Heart left ventricle (tissue), 16 donors: ENCODE results near the gene MRPL46. TPM values are rescaled to one million over a fixed set of nuclear protein-coding genes. Genes with fewer than 3 reads are reported as not detected.
A peak's percentile ranks its signal among the peaks of the same experiment; 100 is the strongest.

Experiments
- ATAC-seq, 4 donors: fragments of 200-7000 bp; cut with Tn5 transposase; one replicate each; pipeline ENCODE4 v1.9.1; 2020 to 2022; ENCODE audit warnings: moderate library complexity in 4 of 4, mild to moderate bottlenecking in 3 of 4, moderate number of reproducible peaks in 1 of 4
- DNase-seq, 5 donors: peaks; one replicate each; pipeline ENCODE4 v3.0.0-alpha.2; 2020
- H3K27ac ChIP-seq, 12 donors: fragments of 200-600 bp; sonication (generic) in 4 of 12; one replicate each; pipeline versions ENCODE4 v1.5.0 to v1.8.0; 2016 to 2022; ENCODE audit warnings: mild to moderate bottlenecking in 2 of 12
- H3K27me3 ChIP-seq, 9 donors: fragments of 200-600 bp; sonication (generic) in 2 of 9; one replicate each; pipeline versions ENCODE4 v1.5.1 to v1.8.0; 2016 to 2022; ENCODE audit warnings: mild to moderate bottlenecking in 3 of 9
- H3K36me3 ChIP-seq, 9 donors: fragments of 200-600 bp; sonication (generic) in 2 of 9; one replicate each; pipeline versions ENCODE4 v1.5.0 to v1.8.0; 2018 to 2022; ENCODE audit warnings: mild to moderate bottlenecking in 2 of 9
- H3K4me1 ChIP-seq, 12 donors: fragments of 200-600 bp; sonication (generic) in 4 of 12; one replicate each; pipeline versions ENCODE4 v1.5.0 to v1.8.0; 2016 to 2022; ENCODE audit warnings: mild to moderate bottlenecking in 3 of 12
- H3K4me3 ChIP-seq, 12 donors: fragments of 200-600 bp; sonication (generic) in 4 of 12; one replicate each; pipeline versions ENCODE4 v1.5.0 to v1.8.0; 2017 to 2022; ENCODE audit warnings: mild to moderate bottlenecking in 9 of 12, moderate library complexity in 4 of 12
- H3K9me3 ChIP-seq, 12 donors: fragments of 200-600 bp; sonication (generic) in 4 of 12; one replicate each; pipeline versions ENCODE4 v1.5.0 to v1.8.0; 2016 to 2022; ENCODE audit warnings: mild to moderate bottlenecking in 1 of 12
- POLR2A ChIP-seq, 2 donors: fragments of 450-650 bp; IDR thresholded peaks; one replicate each; pipeline ENCODE4 v1.6.1; 2017; ENCODE audit warnings: antibody characterized with exemption in 2 of 2, mild to moderate bottlenecking in 2 of 2, moderate library complexity in 2 of 2
- WGBS, 4 donors: extraction: QIAGEN DNeasy Blood & Tissue Kit in 2 of 4; methylation state at CpG; one replicate each; pipeline versions ENCODE4 v1.1.5 to v1.1.7; 2013 to 2018; 5-methylcytosine and 5-hydroxymethylcytosine counted together
- intact Hi-C, 10 donors: fragments of 100-400 bp; cut with DNase I; formaldehyde crosslinking; loops; one replicate each; pipeline versions ENCODE4 v1.11.1 to v1.14.2; 2022
- polyA plus RNA-seq, 2 donors: library from polyadenylated mRNA; stranded (reverse); fragments of 200-250 nt; gene quantifications; one replicate each; pipeline ENCODE4 v1.2.3, GENCODE V29; 2013
- total RNA-seq, 9 donors: library from RNA; depleted of rRNA in 2 of 9; stranded (reverse); fragments of >200 nt in 2 of 9; fragmentation: NEBNext Ultra II Directional in 3 of 9; extraction: Animal tissue kit (Norgen Biotek cat#: 25700) in 3 of 9; gene quantifications; one replicate each; pipeline versions ENCODE4 v1.1.0 to v1.2.4, GENCODE V29; 2016 to 2023
- TF ChIP-seq, protein P1 (sequence below), 12 donors: fragments of 200-600 bp; sonication (generic) in 4 of 12; IDR thresholded peaks; one replicate each; pipeline versions ENCODE4 v1.5.0 to v1.8.0; 2018 to 2022; ENCODE audit warnings: antibody characterized with exemption in 12 of 12, mild to moderate bottlenecking in 5 of 12
- donor health status: ischemic (EF 13 %, LVEDD 7.1; RV severe dilation, severe dysfunction).
- donor health status: healthy with polysubstance abuse.
- donor health status: DM: no; HTN: yes; CAD: no.
- donor health status: DM: no; HTN: no; CAD: no.
- donor health status: ischemic (EF 25% LVEDD 6.9; RV normal size, moderate dysfunction).
- donor health status: ischemic (EF 25% LVEDD 5.7; RV mildly dilated, moderate dysfunction).
- donor health status: healthy.
- donor health status: DM: yes; HTN: yes; CAD: no.
- donor health status: ischemic (EF 35%, LVEDD 5.7; RV mildly dilated, moderate dysfunction).
- donor health status: nonischemic (EF 11% LVEDD 7.7; RV severe dilation, severe dysfunction).
- donor health status: DM: yes; HTN: yes; CAD: no.
- donor health status: PGD.
- donor health status: ischemic (EF 29% LVEDD 5.4; RV normal size, mild dysfunction).
- donor health status: nonischemic (EF 23%, LVEDD 6.1; RV moderate dilation, normal function).

The MRPL46 gene
- total and polyA plus RNA-seq, 11 donors, result 40.7 to 113 (median 79.5) TPM

DNA sequence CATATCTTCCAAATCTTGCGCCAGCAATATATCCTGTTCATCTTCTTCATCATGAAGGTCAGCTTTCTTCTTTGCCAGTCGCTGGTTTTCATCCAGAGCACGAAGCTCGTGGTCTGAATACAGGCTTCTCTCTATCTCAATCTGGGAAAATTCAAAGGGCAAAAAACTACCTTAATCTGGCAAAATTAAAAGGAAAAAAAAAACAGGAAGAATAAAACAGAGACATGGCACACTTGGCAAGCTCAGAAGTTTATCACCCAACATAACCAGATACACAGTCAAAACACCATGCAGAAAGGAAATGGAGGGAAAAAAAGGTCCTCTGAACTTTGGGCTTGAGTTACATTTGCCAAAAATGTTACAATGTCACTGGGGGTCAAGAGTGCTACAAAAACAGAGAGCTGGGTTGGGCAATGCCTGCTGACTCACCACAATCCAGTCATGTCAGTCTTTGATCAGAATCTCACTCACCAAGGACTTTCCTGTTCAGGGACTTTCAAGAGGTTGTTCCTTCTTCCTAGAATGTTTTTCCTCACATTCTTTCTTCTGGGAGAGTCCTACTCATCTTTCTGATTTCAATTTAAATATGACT is 1.5 kb downstream of the MRPL46 start:
- H3K27ac ChIP-seq, result peak overlapping the region in 1 of 12 donors; percentile 92
- ATAC-seq, result no peak
- no peak for DNase-seq
- H3K36me3 ChIP-seq, result peaks cover 0 to 60% (median 52%) of the 10 kb centered on the region in 9 donors
- H3K4me1 ChIP-seq, result peaks cover 6 to 45% (median 30%) of the 10 kb centered on the region in 12 donors
- H3K9me3 ChIP-seq, result no peaks in the 10 kb centered on the region
- no peaks in the 10 kb centered on the region for H3K27me3 ChIP-seq
- TF ChIP-seq POLR2A (IDR thresholded peaks at IDR 0.05), result no peak
- TF ChIP-seq, protein P1, sequence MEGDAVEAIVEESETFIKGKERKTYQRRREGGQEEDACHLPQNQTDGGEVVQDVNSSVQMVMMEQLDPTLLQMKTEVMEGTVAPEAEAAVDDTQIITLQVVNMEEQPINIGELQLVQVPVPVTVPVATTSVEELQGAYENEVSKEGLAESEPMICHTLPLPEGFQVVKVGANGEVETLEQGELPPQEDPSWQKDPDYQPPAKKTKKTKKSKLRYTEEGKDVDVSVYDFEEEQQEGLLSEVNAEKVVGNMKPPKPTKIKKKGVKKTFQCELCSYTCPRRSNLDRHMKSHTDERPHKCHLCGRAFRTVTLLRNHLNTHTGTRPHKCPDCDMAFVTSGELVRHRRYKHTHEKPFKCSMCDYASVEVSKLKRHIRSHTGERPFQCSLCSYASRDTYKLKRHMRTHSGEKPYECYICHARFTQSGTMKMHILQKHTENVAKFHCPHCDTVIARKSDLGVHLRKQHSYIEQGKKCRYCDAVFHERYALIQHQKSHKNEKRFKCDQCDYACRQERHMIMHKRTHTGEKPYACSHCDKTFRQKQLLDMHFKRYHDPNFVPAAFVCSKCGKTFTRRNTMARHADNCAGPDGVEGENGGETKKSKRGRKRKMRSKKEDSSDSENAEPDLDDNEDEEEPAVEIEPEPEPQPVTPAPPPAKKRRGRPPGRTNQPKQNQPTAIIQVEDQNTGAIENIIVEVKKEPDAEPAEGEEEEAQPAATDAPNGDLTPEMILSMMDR (IDR thresholded peaks at IDR 0.05), result no peak
- peak overlapping the region in 5 of 12 donors; percentile 65 to 99 (median 78) for H3K4me3 ChIP-seq
- intact Hi-C loops, result loop anchor here in 1 of 10 donors (2.0 to 5.0 kb wide), 2 partner anchors 81 to 157 kb away; partner anchors contain the start of genes AEN and DET1
- WGBS, 4 donors, result 93 to 96% (median 95%) methylated on average over 4 of the region's 4 CpGs

DNA sequence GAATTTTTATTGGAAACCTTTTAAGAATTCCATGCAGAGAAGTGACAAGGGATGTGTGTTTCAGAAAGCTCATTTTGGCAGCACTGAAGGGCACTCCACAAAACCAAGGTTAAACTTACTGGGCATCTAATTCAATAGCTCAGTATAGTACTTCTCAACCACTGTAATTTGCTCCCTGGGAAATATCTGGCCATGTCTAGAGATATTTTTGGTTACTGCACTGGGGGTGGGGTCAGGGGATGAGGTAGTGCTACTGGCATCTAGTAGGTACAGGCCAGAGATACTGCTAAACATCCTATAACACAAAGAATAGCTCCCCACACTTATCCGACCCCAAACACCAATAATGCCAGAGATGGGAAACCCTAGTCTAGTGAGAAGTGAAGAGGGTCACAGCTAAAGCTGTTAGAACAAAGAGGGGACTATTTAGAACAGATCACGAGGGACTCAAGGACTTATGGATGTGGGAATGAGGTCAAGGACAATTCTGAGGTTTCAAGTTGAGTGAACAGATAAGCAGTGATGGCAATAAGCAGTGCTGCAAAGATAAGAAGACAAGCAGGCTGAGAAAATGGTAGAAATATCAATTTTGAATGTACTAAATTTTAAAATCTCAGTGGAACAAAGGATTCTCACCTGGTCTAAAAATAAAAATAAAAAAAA is 3.2 kb downstream of the MRPL46 start:
- Histone ChIP-seq H3K36me3 (peaks cover 0 to 66% (median 64%) of the 10 kb centered on the region in 9 donors), H3K27ac (peak overlapping the region in 7 of 12 donors; percentile 13 to 75 (median 55)), H3K27me3 (no peaks in the 10 kb centered on the region), H3K9me3 (no peaks in the 10 kb centered on the region), H3K4me1 (peaks cover 6 to 38% (median 26%) of the 10 kb centered on the region in 12 donors), H3K4me3 (no peak overlapping the region)
- TF ChIP-seq, protein P1 (IDR thresholded peaks at IDR 0.05), result no peak
- TF ChIP-seq POLR2A (IDR thresholded peaks at IDR 0.05), result no peak
- intact Hi-C loops, result no loop called here
- DNase-seq, result no peak
- peak; percentile 17 to 57 (median 50) for ATAC-seq
- WGBS, 4 donors, result 40 to 50% (median 47%) methylated on average over 2 of the region's 2 CpGs

DNA sequence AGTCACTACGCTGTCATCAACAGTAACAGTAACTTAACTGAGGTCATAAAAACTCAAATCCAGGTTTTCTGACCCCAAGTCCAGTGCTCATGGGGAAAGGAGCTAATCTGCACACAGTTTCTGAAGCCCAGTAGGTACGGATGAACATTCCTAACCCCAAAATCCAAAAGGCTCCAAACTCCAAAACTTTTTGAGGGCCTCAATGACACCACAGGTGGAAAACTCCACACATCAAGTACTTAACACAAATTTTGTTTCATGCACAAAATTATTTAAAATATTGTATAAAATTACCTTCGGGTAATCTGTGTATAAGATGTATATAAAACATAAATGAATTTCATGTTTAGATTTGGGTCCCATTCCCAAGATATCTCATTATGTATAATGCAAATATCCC is 10.5 kb downstream of the MRPL46 start:
- no peak overlapping the region for H3K27ac ChIP-seq
- H3K27me3 ChIP-seq, result no peaks in the 10 kb centered on the region
- H3K9me3 ChIP-seq, result no peaks in the 10 kb centered on the region
- 95 to 96% (median 96%) methylated on average over 3 of the region's 3 CpGs for WGBS, 4 donors
- no peak for DNase-seq
- peaks cover 0 to 16% (median 7%) of the 10 kb centered on the region in 12 donors for H3K4me1 ChIP-seq
- H3K36me3 ChIP-seq, result peaks cover 0 to 59% (median 50%) of the 10 kb centered on the region in 9 donors
- intact Hi-C loops, result loop anchor here in 3 of 10 donors (10.0 kb wide), 3 partner anchors 182 to 1832 kb away; no protein-coding TSS in a partner anchor
- H3K4me3 ChIP-seq, result no peak overlapping the region
- TF ChIP-seq, protein P1 (IDR thresholded peaks at IDR 0.05), result no peak
- TF ChIP-seq POLR2A (IDR thresholded peaks at IDR 0.05), result no peak
- no peak for ATAC-seq
